Gastrocnemius medialis (tissue), 4 donors: ENCODE results near the gene CNDP1. TPM values are rescaled to one million over a fixed set of nuclear protein-coding genes. Genes with fewer than 3 reads are reported as not detected.

Experiments
- ATAC-seq, 2 donors: fragments of 150-250 bp; one replicate each; pipeline ENCODE4 v1.9.1; 2016
- DNase-seq, 2 donors: peaks; one replicate each; pipeline ENCODE4 v3.0.0-alpha.2; 2019
- H3K27ac ChIP-seq, 4 donors: fragments of 200-600 bp; sonication (generic); 1 replicate in 1 of 4; 2 replicates in 3 of 4; pipeline ENCODE4 v1.5.1; 2016 to 2018; ENCODE audit warnings: mild to moderate bottlenecking in 2 of 4, moderate library complexity in 1 of 4
- H3K27me3 ChIP-seq, 3 donors: fragments of 200-600 bp; sonication (generic) in 2 of 3; 1 replicate in 1 of 3; 2 replicates in 2 of 3; pipeline versions ENCODE4 v1.5.1 to v1.6.0; 2016 to 2019; ENCODE audit warnings: mild to moderate bottlenecking in 1 of 3, moderate library complexity in 1 of 3
- H3K36me3 ChIP-seq, 2 donors: fragments of 200-600 bp; sonication (generic) in 1 of 2; one replicate each; pipeline ENCODE4 v1.5.1; 2017 to 2018
- H3K4me1 ChIP-seq, 2 donors: fragments of 200-600 bp; sonication (generic) in 1 of 2; one replicate each; pipeline ENCODE4 v1.5.1; 2016 to 2017; ENCODE audit warnings: mild to moderate bottlenecking in 2 of 2
- H3K4me3 ChIP-seq, 4 donors: fragments of 200-600 bp; sonication (generic) in 3 of 4; 1 replicate in 1 of 4; 2 replicates in 3 of 4; pipeline ENCODE4 v1.5.1; 2016 to 2019; ENCODE audit warnings: mild to moderate bottlenecking in 2 of 4
- H3K9me3 ChIP-seq, 3 donors: fragments of 200-600 bp; sonication (generic) in 2 of 3; 1 replicate in 1 of 3; 2 replicates in 2 of 3; pipeline ENCODE4 v1.5.1; 2016 to 2019
- POLR2A ChIP-seq, 2 donors: fragments of 450-650 bp; IDR thresholded peaks; one replicate each; pipeline ENCODE4 v1.6.1; 2017; ENCODE audit warnings: antibody characterized with exemption in 2 of 2, mild to moderate bottlenecking in 2 of 2, moderate library complexity in 2 of 2
- in situ Hi-C, 4 donors: fragments of 200-750 bp; cut with MboI; loops; one replicate each; pipeline versions ENCODE4 v1.15.0 to v1.8.0; 2017; ENCODE audit warnings: low sequenced_read_pairs in 4 of 4
- intact Hi-C: fragments of 100-400 bp; cut with DNase I; formaldehyde crosslinking; loops from one replicate; pipeline ENCODE4 v1.15.1; 2023; ENCODE audit warnings: low total_unique reads
- total RNA-seq, 4 donors: library from RNA; depleted of rRNA; stranded (reverse); fragments of >200 nt; gene quantifications; one replicate each; pipeline versions ENCODE4 v1.1.0 to v1.2.3, GENCODE V29; 2016
- TF ChIP-seq, protein P1 (sequence below), 5 experiments: fragments of 450-650 bp in 3 of 5; fragments of 200-600 bp in 2 of 5; sonication (generic) in 2 of 5; IDR thresholded peaks in 4 of 5; conservative IDR thresholded peaks in 1 of 5; 1 replicate in 4 of 5; 2 replicates in 1 of 5; pipeline ENCODE4 v1.5.1; 2016 to 2019; ENCODE audit warnings: antibody characterized with exemption in 5 of 5, mild to moderate bottlenecking in 3 of 5, moderate library complexity in 3 of 5

CNDP1 gene
- total RNA-seq, 4 donors from 2014 or later, result not detected

GRCh38 chr18:74495581-74496507 lies 38.5 kb upstream of the CNDP1 start, which contains the start of gene CNDP2:
CNDP2 (plus strand) TSS chr18:74496363; CDS start chr18:74499974, 3,611 bp downstream.
- ATAC-seq, result peak; percentile 97 to 99
- Histone ChIP-seq H3K36me3 (peaks cover 0 to 9% of the 10 kb centered on the region in 2 donors), H3K27ac (peak within 1 kb of the TSS; percentile 78 to 90 (median 88)), H3K4me1 (peaks cover 9 to 13% of the 10 kb centered on the region in 2 donors), H3K9me3 (no peaks in the 10 kb centered on the region), H3K4me3 (peak within 1 kb of the TSS; percentile 68 to 96 (median 82)), H3K27me3 (no peaks in the 10 kb centered on the region)
- intact Hi-C loops, result loop anchor here (1.0 to 5.0 kb wide), 6 partner anchors 56 to 713 kb away; partner anchors contain the start of genes PTGR3, TIMM21 and ZNF407
- TF ChIP-seq, protein P1, sequence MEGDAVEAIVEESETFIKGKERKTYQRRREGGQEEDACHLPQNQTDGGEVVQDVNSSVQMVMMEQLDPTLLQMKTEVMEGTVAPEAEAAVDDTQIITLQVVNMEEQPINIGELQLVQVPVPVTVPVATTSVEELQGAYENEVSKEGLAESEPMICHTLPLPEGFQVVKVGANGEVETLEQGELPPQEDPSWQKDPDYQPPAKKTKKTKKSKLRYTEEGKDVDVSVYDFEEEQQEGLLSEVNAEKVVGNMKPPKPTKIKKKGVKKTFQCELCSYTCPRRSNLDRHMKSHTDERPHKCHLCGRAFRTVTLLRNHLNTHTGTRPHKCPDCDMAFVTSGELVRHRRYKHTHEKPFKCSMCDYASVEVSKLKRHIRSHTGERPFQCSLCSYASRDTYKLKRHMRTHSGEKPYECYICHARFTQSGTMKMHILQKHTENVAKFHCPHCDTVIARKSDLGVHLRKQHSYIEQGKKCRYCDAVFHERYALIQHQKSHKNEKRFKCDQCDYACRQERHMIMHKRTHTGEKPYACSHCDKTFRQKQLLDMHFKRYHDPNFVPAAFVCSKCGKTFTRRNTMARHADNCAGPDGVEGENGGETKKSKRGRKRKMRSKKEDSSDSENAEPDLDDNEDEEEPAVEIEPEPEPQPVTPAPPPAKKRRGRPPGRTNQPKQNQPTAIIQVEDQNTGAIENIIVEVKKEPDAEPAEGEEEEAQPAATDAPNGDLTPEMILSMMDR (IDR thresholded peaks at IDR 0.05 in 4 of 5, conservative IDR thresholded peaks at IDR 0.05 in 1 of 5), result no peak
- peak; percentile 70 to 77 for TF ChIP-seq POLR2A (IDR thresholded peaks at IDR 0.05)
- in situ Hi-C loops, result loop anchor here in 3 of 4 donors (5.0 to 10.0 kb wide), 3 partner anchors 101 to 301 kb away; partner anchors contain the start of gene ZNF407 (in 1 of the 3)
- peak; percentile 99 for DNase-seq

GRCh38 chr18:74496508-74497323 lies 37.6 kb upstream of the CNDP1 start:
- H3K4me1 ChIP-seq, result peaks cover 9 to 13% of the 10 kb centered on the region in 2 donors
- in situ Hi-C loops, result loop anchor here in 3 of 4 donors (5.0 to 10.0 kb wide), 3 partner anchors 101 to 302 kb away; partner anchors contain the start of gene ZNF407 (in 1 of the 3)
- ATAC-seq, result peak in 1 of 2 donors; percentile 34
- H3K27me3 ChIP-seq, result no peaks in the 10 kb centered on the region
- H3K36me3 ChIP-seq, result peaks cover 0 to 18% of the 10 kb centered on the region in 2 donors
- peak in 1 of 2 donors; percentile 46 for DNase-seq
- peak overlapping the region; percentile 78 to 90 (median 88) for H3K27ac ChIP-seq
- TF ChIP-seq, protein P1 (IDR thresholded peaks at IDR 0.05 in 4 of 5, conservative IDR thresholded peaks at IDR 0.05 in 1 of 5), result peak in 2 of 5 experiments; percentile 12 to 19
- no peak for TF ChIP-seq POLR2A (IDR thresholded peaks at IDR 0.05)
- intact Hi-C loops, result loop anchor here (1.0 to 5.0 kb wide), 6 partner anchors 56 to 712 kb away; partner anchors contain the start of genes PTGR3, TIMM21 and ZNF407
- no peaks in the 10 kb centered on the region for H3K9me3 ChIP-seq
- peak overlapping the region; percentile 68 to 96 (median 82) for H3K4me3 ChIP-seq

GRCh38 chr18:74497324-74497676 lies 37.0 kb upstream of the CNDP1 start:
- H3K9me3 ChIP-seq, result no peaks in the 10 kb centered on the region
- ATAC-seq (no peak), DNase-seq (no peak)
- H3K36me3 ChIP-seq, result peaks cover 0 to 24% of the 10 kb centered on the region in 2 donors
- H3K4me3 ChIP-seq, result peak overlapping the region in 3 of 4 donors; percentile 68 to 96 (median 89)
- intact Hi-C loops, result loop anchor here (2.0 to 5.0 kb wide), 3 partner anchors 55 to 712 kb away; partner anchors contain the start of gene PTGR3
- in situ Hi-C loops, result loop anchor here in 3 of 4 donors (5.0 to 10.0 kb wide), 3 partner anchors 100 to 302 kb away; partner anchors contain the start of gene ZNF407 (in 1 of the 3)
- H3K27me3 ChIP-seq, result no peaks in the 10 kb centered on the region
- peaks cover 9 to 13% of the 10 kb centered on the region in 2 donors for H3K4me1 ChIP-seq
- peak overlapping the region in 3 of 4 donors; percentile 78 to 90 (median 89) for H3K27ac ChIP-seq
- TF ChIP-seq, protein P1 (IDR thresholded peaks at IDR 0.05 in 4 of 5, conservative IDR thresholded peaks at IDR 0.05 in 1 of 5), result no peak
- no peak for TF ChIP-seq POLR2A (IDR thresholded peaks at IDR 0.05)

DNA sequence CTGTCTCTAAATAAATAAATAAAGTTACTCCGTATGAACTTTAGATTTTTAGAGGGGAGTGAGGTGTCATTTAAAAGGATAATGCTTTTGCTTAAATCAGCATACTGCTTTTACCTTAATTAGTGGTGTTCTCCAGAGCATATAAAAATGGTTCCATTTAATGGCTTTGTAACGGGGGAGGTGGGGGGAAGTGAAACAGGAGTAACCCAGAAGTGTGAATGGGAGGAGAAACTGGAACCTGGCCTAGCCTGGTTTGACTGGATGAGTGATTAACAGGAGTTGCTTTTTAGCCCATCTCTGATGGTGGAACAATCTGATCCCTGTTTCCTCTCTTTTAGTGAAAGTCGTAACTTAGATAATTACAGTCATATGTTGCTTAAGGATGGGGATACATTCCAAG lies 36.5 kb upstream of the CNDP1 start:
- no peak for ATAC-seq
- H3K9me3 ChIP-seq, result no peaks in the 10 kb centered on the region
- no peak for DNase-seq
- peaks cover 9 to 13% of the 10 kb centered on the region in 2 donors for H3K4me1 ChIP-seq
- H3K36me3 ChIP-seq, result peaks cover 0 to 28% of the 10 kb centered on the region in 2 donors
- TF ChIP-seq, protein P1 (IDR thresholded peaks at IDR 0.05 in 4 of 5, conservative IDR thresholded peaks at IDR 0.05 in 1 of 5), result no peak
- no peak for TF ChIP-seq POLR2A (IDR thresholded peaks at IDR 0.05)
- in situ Hi-C loops (loop anchor here in 3 of 4 donors (5.0 to 10.0 kb wide), 3 partner anchors 100 to 303 kb away; partner anchors contain the start of gene ZNF407 (in 1 of the 3)), intact Hi-C loops (loop anchor here (2.0 to 5.0 kb wide), 3 partner anchors 55 to 711 kb away; partner anchors contain the start of gene PTGR3)
- peak overlapping the region in 1 of 4 donors; percentile 78 for H3K27ac ChIP-seq
- no peaks in the 10 kb centered on the region for H3K27me3 ChIP-seq
- H3K4me3 ChIP-seq, result no peak overlapping the region
